Endodermal cell (in vitro differentiated cells): ENCODE data around the gene DSE. TPM values are rescaled to one million over a fixed set of nuclear protein-coding genes. Genes with fewer than 3 reads are reported as not detected.

Source experiments
- DNase-seq: peaks from one replicate; pipeline ENCODE4 v3.0.0-alpha.2; 2017
- H3K27ac ChIP-seq: 2 replicates; pipeline ENCODE4 v1.5.1; 2013; ENCODE audit warnings: mild to moderate bottlenecking, low read depth, low read length, moderate library complexity
- H3K27me3 ChIP-seq: 2 replicates; pipeline ENCODE4 v1.6.1; 2013; ENCODE audit warnings: mild to moderate bottlenecking, low read length, moderate library complexity; ENCODE audit not compliant: insufficient read depth, control insufficient read depth, poor library complexity, severe bottlenecking
- H3K36me3 ChIP-seq: 2 replicates; pipeline ENCODE4 v1.7.0; 2013; ENCODE audit warnings: mild to moderate bottlenecking, low read length, moderate library complexity; ENCODE audit not compliant: control insufficient read depth, insufficient read depth
- H3K4me1 ChIP-seq: one replicate; pipeline ENCODE4 v1.7.0; 2013; ENCODE audit warnings: low read length; ENCODE audit not compliant: control insufficient read depth, insufficient read depth
- H3K4me3 ChIP-seq: 2 replicates; pipeline ENCODE4 v1.5.1; 2013; ENCODE audit warnings: mild to moderate bottlenecking, low read length, moderate library complexity
- H3K9ac ChIP-seq: 2 replicates; pipeline ENCODE4 v1.6.1; 2013; ENCODE audit warnings: mild to moderate bottlenecking, low read length, moderate library complexity; ENCODE audit not compliant: poor library complexity, severe bottlenecking; ENCODE audit errors: extremely low read depth
- H3K9me3 ChIP-seq: 2 replicates; pipeline ENCODE4 v1.6.1; 2013; ENCODE audit warnings: mild to moderate bottlenecking, low read length, moderate library complexity; ENCODE audit not compliant: control insufficient read depth
- H3K27ac Mint-ChIP-seq: 2 replicates; pipeline ENCODE4 v1.8.0; 2020; ENCODE audit warnings: mixed read lengths
- H3K27me3 Mint-ChIP-seq: 2 replicates; pipeline ENCODE4 v1.8.0; 2021; ENCODE audit warnings: mild to moderate bottlenecking, mixed read lengths; ENCODE audit not compliant: insufficient read depth
- H3K36me3 Mint-ChIP-seq: 2 replicates; pipeline ENCODE4 v1.8.0; 2020; ENCODE audit warnings: low read depth, mixed read lengths
- H3K4me1 Mint-ChIP-seq: 2 replicates; pipeline ENCODE4 v1.8.0; 2020; ENCODE audit warnings: mixed read lengths
- H3K4me3 Mint-ChIP-seq: 2 replicates; pipeline ENCODE4 v1.8.0; 2020; ENCODE audit warnings: mild to moderate bottlenecking, moderate library complexity, mixed read lengths
- H3K9me3 Mint-ChIP-seq: 2 replicates; pipeline ENCODE4 v1.8.0; 2020; ENCODE audit warnings: mild to moderate bottlenecking, mixed read lengths
- WGBS, 2 experiments: methylation state at CpG; one replicate each; pipeline versions ENCODE4 v1.1.5 to v1.1.7; 2013; ENCODE audit warnings: missing lambda C conversion rate in 2 of 2, mixed read lengths in 1 of 2; ENCODE audit not compliant: insufficient coverage in 1 of 2, insufficient read length in 1 of 2; 5-methylcytosine and 5-hydroxymethylcytosine counted together
- total RNA-seq, 2 donors: library from RNA; stranded (reverse); fragmentation: NEBNext Ultra II Directional in 1 of 2; extraction: Animal tissue kit (Norgen Biotek cat#: 25700) in 1 of 2; gene quantifications; 2 replicates in 1 of 2; 3 replicates in 1 of 2; pipeline ENCODE4 v1.2.1, GENCODE V29; 2021
- TF ChIP-seq, protein P1 (sequence below): fragments of 200-600 bp; sonication (generic); conservative IDR thresholded peaks from 2 replicates; pipeline ENCODE4 v1.5.0; 2021; ENCODE audit warnings: antibody characterized with exemption, mild to moderate bottlenecking

The DSE gene
- total RNA-seq, 2 donors from 2014 or later, result 42.3 to 44.3 TPM

DNA sequence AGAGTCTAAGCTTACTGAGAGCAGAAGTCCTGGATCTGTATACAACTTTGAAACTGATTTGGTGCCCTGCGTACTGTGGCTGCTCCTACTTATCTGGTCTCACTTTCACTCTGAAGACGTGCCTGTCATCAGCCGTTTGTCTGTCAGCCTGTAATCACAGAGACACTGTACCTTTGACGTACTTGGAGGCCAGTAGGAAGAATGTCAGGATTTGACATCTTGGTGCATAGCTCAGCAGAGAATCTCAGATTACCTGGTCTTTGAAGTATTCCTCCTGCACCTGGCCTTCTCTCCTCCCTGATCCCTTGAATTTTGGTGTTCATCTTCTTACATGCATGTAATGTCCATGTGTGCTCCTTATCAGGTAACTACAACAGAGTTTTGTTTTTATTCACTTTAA is 37.7 kb downstream of the DSE start:
- Histone ChIP-seq H3K27ac (no peak overlapping the region), H3K4me1 (no peaks in the 10 kb centered on the region)
- H3K4me3 Mint-ChIP-seq, result no peak overlapping the region

GRCh38 chr6:116409756-116410155 is 39.0 kb downstream of the DSE start:
- DNase-seq, result no peak
- H3K9me3 Mint-ChIP-seq, result no peaks in the 10 kb centered on the region
- Histone ChIP-seq H3K4me1 (no peaks in the 10 kb centered on the region), H3K9me3 (no peaks in the 10 kb centered on the region), H3K27me3 (no peaks in the 10 kb centered on the region), H3K36me3 (no peaks in the 10 kb centered on the region), H3K27ac (no peak overlapping the region), H3K9ac (no peak overlapping the region), H3K4me3 (no peak overlapping the region)
- no peak overlapping the region for H3K4me3 Mint-ChIP-seq
- peaks cover 7% of the 10 kb centered on the region for H3K36me3 Mint-ChIP-seq
- 88 to 90% methylated on average over 2 to 3 of the region's 3 CpGs for WGBS, 2 experiments
- TF ChIP-seq, protein P1, sequence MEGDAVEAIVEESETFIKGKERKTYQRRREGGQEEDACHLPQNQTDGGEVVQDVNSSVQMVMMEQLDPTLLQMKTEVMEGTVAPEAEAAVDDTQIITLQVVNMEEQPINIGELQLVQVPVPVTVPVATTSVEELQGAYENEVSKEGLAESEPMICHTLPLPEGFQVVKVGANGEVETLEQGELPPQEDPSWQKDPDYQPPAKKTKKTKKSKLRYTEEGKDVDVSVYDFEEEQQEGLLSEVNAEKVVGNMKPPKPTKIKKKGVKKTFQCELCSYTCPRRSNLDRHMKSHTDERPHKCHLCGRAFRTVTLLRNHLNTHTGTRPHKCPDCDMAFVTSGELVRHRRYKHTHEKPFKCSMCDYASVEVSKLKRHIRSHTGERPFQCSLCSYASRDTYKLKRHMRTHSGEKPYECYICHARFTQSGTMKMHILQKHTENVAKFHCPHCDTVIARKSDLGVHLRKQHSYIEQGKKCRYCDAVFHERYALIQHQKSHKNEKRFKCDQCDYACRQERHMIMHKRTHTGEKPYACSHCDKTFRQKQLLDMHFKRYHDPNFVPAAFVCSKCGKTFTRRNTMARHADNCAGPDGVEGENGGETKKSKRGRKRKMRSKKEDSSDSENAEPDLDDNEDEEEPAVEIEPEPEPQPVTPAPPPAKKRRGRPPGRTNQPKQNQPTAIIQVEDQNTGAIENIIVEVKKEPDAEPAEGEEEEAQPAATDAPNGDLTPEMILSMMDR, result no peak
- H3K27ac Mint-ChIP-seq, result peak overlapping the region; percentile 18
- peaks cover 14% of the 10 kb centered on the region for H3K4me1 Mint-ChIP-seq
- no peaks in the 10 kb centered on the region for H3K27me3 Mint-ChIP-seq

More for the DNA sequence above, 37.7 kb downstream of the DSE start:
- H3K27ac Mint-ChIP-seq, result no peak overlapping the region
- Histone ChIP-seq H3K27me3 (no peaks in the 10 kb centered on the region), H3K9me3 (no peaks in the 10 kb centered on the region), H3K36me3 (no peaks in the 10 kb centered on the region), H3K4me3 (no peak overlapping the region), H3K9ac (no peak overlapping the region)
- 92 to 97% methylated on average over 4 of the region's 4 CpGs for WGBS, 2 experiments
- DNase-seq, result no peak
- H3K36me3 Mint-ChIP-seq, result peaks cover 4% of the 10 kb centered on the region
- H3K4me1 Mint-ChIP-seq, result peaks cover 16% of the 10 kb centered on the region
- no peaks in the 10 kb centered on the region for H3K9me3 Mint-ChIP-seq
- H3K27me3 Mint-ChIP-seq, result no peaks in the 10 kb centered on the region
- TF ChIP-seq, protein P1, result no peak

- H3K4me1 Mint-ChIP-seq, result peaks cover 2% of the 10 kb centered on the region
- no peaks in the 10 kb centered on the region for H3K27me3 Mint-ChIP-seq
- no peak overlapping the region for H3K4me3 ChIP-seq
- H3K27me3 ChIP-seq, result no peaks in the 10 kb centered on the region
- H3K4me3 Mint-ChIP-seq, result no peak overlapping the region
- TF ChIP-seq, protein P1, result no peak
- 78 to 83% methylated on average over 4 of the region's 4 CpGs for WGBS, 2 experiments
- H3K9me3 Mint-ChIP-seq, result no peaks in the 10 kb centered on the region
- H3K9me3 ChIP-seq, result no peaks in the 10 kb centered on the region
- no peaks in the 10 kb centered on the region for H3K36me3 ChIP-seq
- H3K4me1 ChIP-seq, result no peaks in the 10 kb centered on the region
- H3K9ac ChIP-seq, result no peak overlapping the region
- H3K36me3 Mint-ChIP-seq, result peaks cover 7% of the 10 kb centered on the region
- no peak overlapping the region for H3K27ac Mint-ChIP-seq
- H3K27ac ChIP-seq, result peak overlapping the region; percentile 38
- DNase-seq, result no peak
These were observed 40.5 kb downstream of the DSE start for GRCh38 chr6:116411284-116411623.
